ENCODE measurements around the gene KRT39. TPM values are rescaled to one million over a fixed set of nuclear protein-coding genes. Genes with fewer than 3 reads are reported as not detected.

Gene KRT39
- polyA plus RNA-seq, 3 donors = not detected

DNA sequence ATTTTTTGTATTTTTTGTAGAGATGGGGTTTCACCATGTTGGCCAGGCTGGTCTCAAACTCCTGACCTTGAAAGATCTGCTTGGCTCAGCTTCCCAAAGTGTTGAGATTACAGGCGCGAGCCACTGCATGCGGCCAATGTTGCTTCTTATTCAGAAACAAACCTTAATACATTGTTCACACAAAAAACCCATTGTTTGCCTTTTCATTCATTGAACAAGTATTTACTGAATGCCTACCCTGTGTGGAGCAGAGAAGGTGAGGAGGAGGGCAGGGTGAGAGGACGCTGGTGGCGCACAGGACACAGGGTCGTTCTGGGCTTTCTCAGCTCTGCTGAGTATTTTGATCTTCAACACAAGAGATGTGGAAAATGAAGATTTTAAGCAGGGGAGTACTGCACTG lies 21.3 kb downstream of the KRT39 start:
- Histone ChIP-seq H3K36me3 (replicated peaks in 1 of 2; ENCODE audit: control insufficient read depth in 1 of 2, insufficient read depth in 2 of 2, low read length in 2 of 2) (no peaks in the 10 kb centered on the region), H3K4me3 (replicated peaks in 1 of 3; ENCODE audit: low read depth in 2 of 3, low read length in 3 of 3) (no peak overlapping the region), H2AFZ (ENCODE audit: insufficient read depth, low read depth, low read length, poor library complexity, severe bottlenecking) (no peak overlapping the region), H3K9ac (ENCODE audit: insufficient read depth, low read length, poor library complexity, severe bottlenecking) (no peak overlapping the region), H3K9me3 (replicated peaks in 1 of 2; ENCODE audit: control insufficient read depth in 1 of 2, insufficient read depth in 1 of 2, low read length in 2 of 2) (no peaks in the 10 kb centered on the region), H3K27me3 (ENCODE audit: control insufficient read depth in 2 of 2, insufficient read depth in 2 of 2, low read length in 2 of 2) (peaks cover 14 to 23% of the 10 kb centered on the region in 2 donors), H3K27ac (ENCODE audit: low read depth in 1 of 2, low read length in 2 of 2) (no peak overlapping the region), H3K79me2 (ENCODE audit: insufficient read depth, low read length) (no peaks in the 10 kb centered on the region), H3K4me1 (ENCODE audit: control insufficient read depth in 1 of 2, insufficient read depth in 2 of 2, low read length in 2 of 2) (no peaks in the 10 kb centered on the region), H4K20me1 (ENCODE audit: insufficient read depth, low read length) (no peaks in the 10 kb centered on the region), H3K4me2 (replicated peaks; ENCODE audit: extremely low read depth, low read length, poor library complexity, severe bottlenecking) (no peak overlapping the region)
- peaks cover 25 to 34% (median 33%) of the 10 kb centered on the region in 3 donors for H3K27me3 Mint-ChIP-seq (ENCODE audit: low read depth in 3 of 3)
- peaks cover 1% of the 10 kb centered on the region for H3K4me1 Mint-ChIP-seq
- no peak for TF ChIP-seq CTCF (IDR thresholded peaks at IDR 0.05)
- intact Hi-C loops (cut with micrococcal nuclease) = no loop called here
- H3K9me3 Mint-ChIP-seq = peaks cover 4 to 7% (median 6%) of the 10 kb centered on the region in 7 donors
- H3K36me3 Mint-ChIP-seq = no peaks in the 10 kb centered on the region
- no peak for DNase-seq
- H3K27ac Mint-ChIP-seq = peak overlapping the region in 1 of 7 donors; percentile 14
- 96% methylated on average over 3 of the region's 6 CpGs for WGBS (ENCODE audit: insufficient coverage)
- no peak overlapping the region for H3K4me3 Mint-ChIP-seq

DNA sequence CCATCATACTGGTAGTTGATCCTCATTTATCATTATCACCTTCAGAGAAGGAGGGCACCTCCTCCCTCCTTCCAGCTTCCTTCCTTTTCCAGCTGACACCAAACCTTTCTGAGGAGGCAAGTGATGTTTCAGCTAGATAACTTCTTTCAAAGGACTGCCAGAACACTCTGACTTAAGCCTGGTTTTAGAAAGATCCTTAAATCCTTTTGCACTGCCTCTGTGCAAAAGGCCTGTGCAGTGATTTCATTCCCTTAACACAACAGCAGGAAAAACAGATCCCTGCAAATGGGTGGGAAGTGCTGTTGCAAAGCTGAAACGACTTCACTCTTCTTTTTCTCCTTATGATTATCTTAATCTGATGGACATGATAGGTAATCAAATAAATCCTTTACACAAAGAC lies 22.2 kb downstream of the KRT39 start:
- Mint-ChIP-seq H3K9me3 (peaks cover 4 to 9% (median 6%) of the 10 kb centered on the region in 7 donors), H3K36me3 (no peaks in the 10 kb centered on the region), H3K27ac (no peak overlapping the region), H3K4me1 (peaks cover 1% of the 10 kb centered on the region), H3K4me3 (no peak overlapping the region), H3K27me3 (ENCODE audit: low read depth in 3 of 3) (peaks cover 18 to 32% (median 28%) of the 10 kb centered on the region in 3 donors)
- intact Hi-C loops (cut with micrococcal nuclease) = no loop called here
- no peak overlapping the region for H3K4me3 ChIP-seq (replicated peaks in 1 of 3; ENCODE audit: low read depth in 2 of 3, low read length in 3 of 3)
- H3K9me3 ChIP-seq (replicated peaks in 1 of 2; ENCODE audit: control insufficient read depth in 1 of 2, insufficient read depth in 1 of 2, low read length in 2 of 2) = no peaks in the 10 kb centered on the region
- no peak for TF ChIP-seq CTCF (IDR thresholded peaks at IDR 0.05)
- DNase-seq = no peak
- H3K4me2 ChIP-seq (replicated peaks; ENCODE audit: extremely low read depth, low read length, poor library complexity, severe bottlenecking) = no peak overlapping the region
- no peaks in the 10 kb centered on the region for H4K20me1 ChIP-seq (ENCODE audit: insufficient read depth, low read length)
- no CpG with 5 or more reads among the region's 1 CpG for WGBS (ENCODE audit: insufficient coverage)
- H2AFZ ChIP-seq (ENCODE audit: insufficient read depth, low read depth, low read length, poor library complexity, severe bottlenecking) = no peak overlapping the region
- no peaks in the 10 kb centered on the region for H3K36me3 ChIP-seq (replicated peaks in 1 of 2; ENCODE audit: control insufficient read depth in 1 of 2, insufficient read depth in 2 of 2, low read length in 2 of 2)
- H3K27ac ChIP-seq (ENCODE audit: low read depth in 1 of 2, low read length in 2 of 2) = no peak overlapping the region
- H3K27me3 ChIP-seq (ENCODE audit: control insufficient read depth in 2 of 2, insufficient read depth in 2 of 2, low read length in 2 of 2) = peaks cover 12 to 21% of the 10 kb centered on the region in 2 donors
- H3K9ac ChIP-seq (ENCODE audit: insufficient read depth, low read length, poor library complexity, severe bottlenecking) = no peak overlapping the region
- no peaks in the 10 kb centered on the region for H3K4me1 ChIP-seq (ENCODE audit: control insufficient read depth in 1 of 2, insufficient read depth in 2 of 2, low read length in 2 of 2)
- no peaks in the 10 kb centered on the region for H3K79me2 ChIP-seq (ENCODE audit: insufficient read depth, low read length)

Data from CD14-positive monocyte (primary cell).